Stomach (tissue), 4 donors: ENCODE data around the gene LRSAM1.

Source experiments
- CTCF ChIP-seq, 7 experiments: fragments of 450-650 bp in 4 of 7; fragments of 200-600 bp in 3 of 7; sonication (generic) in 3 of 7; IDR thresholded peaks; one replicate each; pipeline ENCODE4 v1.5.1; 2016 to 2019; ENCODE audit warnings: antibody characterized with exemption in 7 of 7, control low read depth in 2 of 7, mild to moderate bottlenecking in 1 of 7
- POLR2A ChIP-seq, 4 donors: fragments of 450-650 bp; IDR thresholded peaks; one replicate each; pipeline ENCODE4 v1.6.1; 2016; ENCODE audit warnings: antibody characterized with exemption in 4 of 4, control low read depth in 2 of 4, mild to moderate bottlenecking in 1 of 4, moderate library complexity in 1 of 4

GRCh38 chr9:127526655-127527559 lies 75.6 kb downstream of the LRSAM1 start:
- TF ChIP-seq CTCF (IDR thresholded peaks at IDR 0.05), result no peak
- TF ChIP-seq POLR2A (IDR thresholded peaks at IDR 0.05), result no peak
